ENCODE results near the gene FAM107B.

- TF ChIP-seq, protein P1, sequence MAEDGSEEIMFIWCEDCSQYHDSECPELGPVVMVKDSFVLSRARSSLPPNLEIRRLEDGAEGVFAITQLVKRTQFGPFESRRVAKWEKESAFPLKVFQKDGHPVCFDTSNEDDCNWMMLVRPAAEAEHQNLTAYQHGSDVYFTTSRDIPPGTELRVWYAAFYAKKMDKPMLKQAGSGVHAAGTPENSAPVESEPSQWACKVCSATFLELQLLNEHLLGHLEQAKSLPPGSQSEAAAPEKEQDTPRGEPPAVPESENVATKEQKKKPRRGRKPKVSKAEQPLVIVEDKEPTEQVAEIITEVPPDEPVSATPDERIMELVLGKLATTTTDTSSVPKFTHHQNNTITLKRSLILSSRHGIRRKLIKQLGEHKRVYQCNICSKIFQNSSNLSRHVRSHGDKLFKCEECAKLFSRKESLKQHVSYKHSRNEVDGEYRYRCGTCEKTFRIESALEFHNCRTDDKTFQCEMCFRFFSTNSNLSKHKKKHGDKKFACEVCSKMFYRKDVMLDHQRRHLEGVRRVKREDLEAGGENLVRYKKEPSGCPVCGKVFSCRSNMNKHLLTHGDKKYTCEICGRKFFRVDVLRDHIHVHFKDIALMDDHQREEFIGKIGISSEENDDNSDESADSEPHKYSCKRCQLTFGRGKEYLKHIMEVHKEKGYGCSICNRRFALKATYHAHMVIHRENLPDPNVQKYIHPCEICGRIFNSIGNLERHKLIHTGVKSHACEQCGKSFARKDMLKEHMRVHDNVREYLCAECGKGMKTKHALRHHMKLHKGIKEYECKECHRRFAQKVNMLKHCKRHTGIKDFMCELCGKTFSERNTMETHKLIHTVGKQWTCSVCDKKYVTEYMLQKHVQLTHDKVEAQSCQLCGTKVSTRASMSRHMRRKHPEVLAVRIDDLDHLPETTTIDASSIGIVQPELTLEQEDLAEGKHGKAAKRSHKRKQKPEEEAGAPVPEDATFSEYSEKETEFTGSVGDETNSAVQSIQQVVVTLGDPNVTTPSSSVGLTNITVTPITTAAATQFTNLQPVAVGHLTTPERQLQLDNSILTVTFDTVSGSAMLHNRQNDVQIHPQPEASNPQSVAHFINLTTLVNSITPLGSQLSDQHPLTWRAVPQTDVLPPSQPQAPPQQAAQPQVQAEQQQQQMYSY (CRISPR knock-in tag; IDR thresholded peaks at IDR 0.05) = no peak
- TF ChIP-seq HDAC6 (IDR thresholded peaks at IDR 0.05; ENCODE audit: unreplicated experiment) = no peak
- TF ChIP-seq, protein P2, sequence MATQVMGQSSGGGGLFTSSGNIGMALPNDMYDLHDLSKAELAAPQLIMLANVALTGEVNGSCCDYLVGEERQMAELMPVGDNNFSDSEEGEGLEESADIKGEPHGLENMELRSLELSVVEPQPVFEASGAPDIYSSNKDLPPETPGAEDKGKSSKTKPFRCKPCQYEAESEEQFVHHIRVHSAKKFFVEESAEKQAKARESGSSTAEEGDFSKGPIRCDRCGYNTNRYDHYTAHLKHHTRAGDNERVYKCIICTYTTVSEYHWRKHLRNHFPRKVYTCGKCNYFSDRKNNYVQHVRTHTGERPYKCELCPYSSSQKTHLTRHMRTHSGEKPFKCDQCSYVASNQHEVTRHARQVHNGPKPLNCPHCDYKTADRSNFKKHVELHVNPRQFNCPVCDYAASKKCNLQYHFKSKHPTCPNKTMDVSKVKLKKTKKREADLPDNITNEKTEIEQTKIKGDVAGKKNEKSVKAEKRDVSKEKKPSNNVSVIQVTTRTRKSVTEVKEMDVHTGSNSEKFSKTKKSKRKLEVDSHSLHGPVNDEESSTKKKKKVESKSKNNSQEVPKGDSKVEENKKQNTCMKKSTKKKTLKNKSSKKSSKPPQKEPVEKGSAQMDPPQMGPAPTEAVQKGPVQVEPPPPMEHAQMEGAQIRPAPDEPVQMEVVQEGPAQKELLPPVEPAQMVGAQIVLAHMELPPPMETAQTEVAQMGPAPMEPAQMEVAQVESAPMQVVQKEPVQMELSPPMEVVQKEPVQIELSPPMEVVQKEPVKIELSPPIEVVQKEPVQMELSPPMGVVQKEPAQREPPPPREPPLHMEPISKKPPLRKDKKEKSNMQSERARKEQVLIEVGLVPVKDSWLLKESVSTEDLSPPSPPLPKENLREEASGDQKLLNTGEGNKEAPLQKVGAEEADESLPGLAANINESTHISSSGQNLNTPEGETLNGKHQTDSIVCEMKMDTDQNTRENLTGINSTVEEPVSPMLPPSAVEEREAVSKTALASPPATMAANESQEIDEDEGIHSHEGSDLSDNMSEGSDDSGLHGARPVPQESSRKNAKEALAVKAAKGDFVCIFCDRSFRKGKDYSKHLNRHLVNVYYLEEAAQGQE (IDR thresholded peaks at IDR 0.05; ENCODE audit: low read depth, low read length) = no peak
- no peak for TF ChIP-seq IKZF1 (conservative IDR thresholded peaks at IDR 0.05)
- no peak for TF ChIP-seq POLR2AphosphoS2 (IDR thresholded peaks at IDR 0.05; ENCODE audit: low read depth, low read length)
- no peak for TF ChIP-seq SMC3 (IDR thresholded peaks at IDR 0.05; ENCODE audit: borderline replicate concordance, low read length)
- no peak for TF ChIP-seq EZH2 (IDR thresholded peaks at IDR 0.05; ENCODE audit: borderline replicate concordance, control insufficient read depth, low read depth, low read length)
- no peak for TF ChIP-seq KDM1A (IDR thresholded peaks at IDR 0.05; ENCODE audit: borderline replicate concordance)
- TF ChIP-seq, protein P3, sequence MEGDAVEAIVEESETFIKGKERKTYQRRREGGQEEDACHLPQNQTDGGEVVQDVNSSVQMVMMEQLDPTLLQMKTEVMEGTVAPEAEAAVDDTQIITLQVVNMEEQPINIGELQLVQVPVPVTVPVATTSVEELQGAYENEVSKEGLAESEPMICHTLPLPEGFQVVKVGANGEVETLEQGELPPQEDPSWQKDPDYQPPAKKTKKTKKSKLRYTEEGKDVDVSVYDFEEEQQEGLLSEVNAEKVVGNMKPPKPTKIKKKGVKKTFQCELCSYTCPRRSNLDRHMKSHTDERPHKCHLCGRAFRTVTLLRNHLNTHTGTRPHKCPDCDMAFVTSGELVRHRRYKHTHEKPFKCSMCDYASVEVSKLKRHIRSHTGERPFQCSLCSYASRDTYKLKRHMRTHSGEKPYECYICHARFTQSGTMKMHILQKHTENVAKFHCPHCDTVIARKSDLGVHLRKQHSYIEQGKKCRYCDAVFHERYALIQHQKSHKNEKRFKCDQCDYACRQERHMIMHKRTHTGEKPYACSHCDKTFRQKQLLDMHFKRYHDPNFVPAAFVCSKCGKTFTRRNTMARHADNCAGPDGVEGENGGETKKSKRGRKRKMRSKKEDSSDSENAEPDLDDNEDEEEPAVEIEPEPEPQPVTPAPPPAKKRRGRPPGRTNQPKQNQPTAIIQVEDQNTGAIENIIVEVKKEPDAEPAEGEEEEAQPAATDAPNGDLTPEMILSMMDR (IDR thresholded peaks at IDR 0.05 in 2 of 3, conservative IDR thresholded peaks at IDR 0.05 in 1 of 3; ENCODE audit: control insufficient read depth in 2 of 3, extremely low read depth in 1 of 3, insufficient read depth in 1 of 3, low read depth in 3 of 3, low read length in 3 of 3) = no peak
- no peak for TF ChIP-seq DPF2 (IDR thresholded peaks at IDR 0.05)
- TF ChIP-seq ETV6 (conservative IDR thresholded peaks at IDR 0.05 in 1 of 2, IDR thresholded peaks at IDR 0.05 in 1 of 2; ENCODE audit: borderline replicate concordance in 1 of 2, low read depth in 1 of 2) = no peak
- no peak for TF ChIP-seq ZBTB4 (CRISPR knock-in tag; IDR thresholded peaks at IDR 0.05)
Measured at GRCh38 chr10:14580671-14581332, 193.9 kb downstream of the FAM107B start.

Measured in GM12878 (cell line).